GM10248 (cell line): ENCODE results near the gene OR6N2.

ENCODE experiments used
- CTCF ChIA-PET: fragments of 300-600 bp; sonication (Branson Sonifier 250); formaldehyde crosslinking; extraction: SDS; loops from one replicate; lab custom pipeline; 2021; ENCODE audit warnings: antibody characterized with exemption; lab: Yijun Ruan, JAX
- POLR2A ChIA-PET: fragments of 350-650 bp; sonication (Branson Sonifier 250); formaldehyde crosslinking; extraction: SDS; loops from one replicate; lab custom pipeline; 2020; ENCODE audit warnings: antibody characterized with exemption; lab: Yijun Ruan, JAX
- DNase-seq: peaks from one replicate; pipeline ENCODE4 v3.0.0; 2012; ENCODE audit errors: extremely low spot score
- CTCF ChIP-seq: IDR thresholded peaks from 2 replicates; pipeline ENCODE4 v1.5.1; 2012; ENCODE audit warnings: mild to moderate bottlenecking, low read depth; ENCODE audit errors: extremely low read depth, missing control alignments, control extremely low read depth

OR6N2 gene

GRCh38 chr1:158806916-158807536 lies 26.0 kb upstream of the OR6N2 start:
- ChIA-PET POLR2A (no interaction called here), CTCF (interaction anchor here (1.0 kb wide), 1 partner anchor 14 kb away, joined by 4 read pairs; no protein-coding TSS in a partner anchor)
- no peak for DNase-seq
- no peak for TF ChIP-seq CTCF

GRCh38 chr1:158803678-158804077 lies 22.7 kb upstream of the OR6N2 start:
- POLR2A ChIA-PET = no interaction called here
- no peak for DNase-seq
- TF ChIP-seq CTCF = no peak
- CTCF ChIA-PET = no interaction called here

GRCh38 chr1:158801396-158801795 lies 20.4 kb upstream of the OR6N2 start:
- ChIA-PET CTCF (no interaction called here), POLR2A (no interaction called here)
- no peak for TF ChIP-seq CTCF

GRCh38 chr1:158800526-158800925 lies 19.5 kb upstream of the OR6N2 start:
- no peak for DNase-seq
- no peak for TF ChIP-seq CTCF
- ChIA-PET POLR2A (no interaction called here), CTCF (no interaction called here)

More at GRCh38 chr1:158801396-158801795, 20.4 kb upstream of the OR6N2 start:
- DNase-seq = no peak

GRCh38 chr1:158799689-158800088 lies 18.7 kb upstream of the OR6N2 start:
- POLR2A ChIA-PET = no interaction called here

GRCh38 chr1:158798531-158798930 lies 17.5 kb upstream of the OR6N2 start:
- ChIA-PET POLR2A (no interaction called here), CTCF (no interaction called here)
- no peak for DNase-seq
- no peak for TF ChIP-seq CTCF

More at GRCh38 chr1:158799689-158800088, 18.7 kb upstream of the OR6N2 start:
- CTCF ChIA-PET = no interaction called here
- no peak for DNase-seq
- TF ChIP-seq CTCF = no peak
